Right atrium auricular region (tissue), 2 donors: ENCODE data around the gene TTLL10. TPM values are rescaled to one million over a fixed set of nuclear protein-coding genes. Genes with fewer than 3 reads are reported as not detected.

Experiments
- DNase-seq: peaks from one replicate; pipeline ENCODE4 v3.0.0-alpha.2; 2019; ENCODE audit warnings: low spot score
- H3K27ac ChIP-seq, 2 donors: fragments of 200-600 bp; sonication (generic); 1 replicate in 1 of 2; 2 replicates in 1 of 2; pipeline ENCODE4 v1.5.1; 2016 to 2019
- H3K27me3 ChIP-seq, 2 donors: fragments of 200-600 bp; sonication (generic); one replicate each; pipeline versions ENCODE4 v1.5.1 to v1.6.0; 2017 to 2019
- H3K36me3 ChIP-seq: fragments of 200-600 bp; sonication (generic); one replicate; pipeline ENCODE4 v1.5.1; 2016
- H3K4me1 ChIP-seq, 2 donors: fragments of 200-600 bp; sonication (generic); one replicate each; pipeline versions ENCODE4 v1.5.1 to v1.6.0; 2017 to 2019
- H3K4me3 ChIP-seq, 2 donors: fragments of 200-600 bp; sonication (generic); 1 replicate in 1 of 2; 2 replicates in 1 of 2; pipeline ENCODE4 v1.5.1; 2017 to 2019; ENCODE audit warnings: mild to moderate bottlenecking in 1 of 2, moderate library complexity in 1 of 2
- H3K9me3 ChIP-seq, 2 donors: fragments of 200-600 bp; sonication (generic); one replicate each; pipeline ENCODE4 v1.5.1; 2019
- CTCF ChIP-seq, 2 donors: fragments of 200-600 bp; sonication (generic); IDR thresholded peaks; one replicate each; pipeline ENCODE4 v1.5.1; 2019; ENCODE audit warnings: antibody characterized with exemption in 2 of 2
- total RNA-seq, 2 donors: library from RNA; depleted of rRNA; stranded (reverse); fragments of >200 nt; gene quantifications; one replicate each; pipeline ENCODE4 v1.1.0, GENCODE V29; 2016

TTLL10 gene
- total RNA-seq, 2 donors from 2014 or later, result not detected

DNA sequence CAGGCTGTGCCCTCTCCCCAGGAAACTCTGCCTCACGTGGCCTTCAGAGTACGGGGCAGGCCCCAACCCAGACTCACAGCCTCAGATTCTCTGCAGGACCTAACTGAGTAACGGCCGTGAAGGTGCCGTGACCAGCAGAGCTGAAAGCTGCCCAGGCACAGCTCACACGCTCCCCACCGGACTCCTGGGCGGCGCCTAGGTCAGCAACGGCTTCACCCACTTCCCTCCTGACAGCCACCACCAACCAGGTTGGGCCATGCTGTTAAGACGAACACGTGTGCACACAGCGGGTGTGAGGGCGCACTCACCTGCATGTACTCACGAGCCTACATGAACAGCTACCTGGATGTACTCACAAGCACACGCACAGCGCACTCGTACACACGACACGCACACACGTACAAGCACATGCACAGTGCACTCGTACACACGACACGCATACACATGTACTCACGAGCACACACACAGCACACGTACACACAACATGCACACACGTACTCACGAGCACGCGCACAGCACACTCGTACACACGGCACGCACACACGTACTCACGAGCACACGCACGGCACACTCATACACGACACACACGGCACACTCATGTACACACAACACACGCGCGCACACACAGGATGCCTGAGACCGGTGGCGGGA, 49.0 kb downstream of the TTLL10 start:
- H3K36me3 ChIP-seq, result peaks cover 70% of the 10 kb centered on the region
- H3K4me1 ChIP-seq, result peaks cover 0 to 20% of the 10 kb centered on the region in 2 donors
- no peaks in the 10 kb centered on the region for H3K9me3 ChIP-seq
- no peaks in the 10 kb centered on the region for H3K27me3 ChIP-seq
- no peak overlapping the region for H3K27ac ChIP-seq
- TF ChIP-seq CTCF (IDR thresholded peaks at IDR 0.05), result no peak
- no peak for DNase-seq
- no peak overlapping the region for H3K4me3 ChIP-seq

DNA sequence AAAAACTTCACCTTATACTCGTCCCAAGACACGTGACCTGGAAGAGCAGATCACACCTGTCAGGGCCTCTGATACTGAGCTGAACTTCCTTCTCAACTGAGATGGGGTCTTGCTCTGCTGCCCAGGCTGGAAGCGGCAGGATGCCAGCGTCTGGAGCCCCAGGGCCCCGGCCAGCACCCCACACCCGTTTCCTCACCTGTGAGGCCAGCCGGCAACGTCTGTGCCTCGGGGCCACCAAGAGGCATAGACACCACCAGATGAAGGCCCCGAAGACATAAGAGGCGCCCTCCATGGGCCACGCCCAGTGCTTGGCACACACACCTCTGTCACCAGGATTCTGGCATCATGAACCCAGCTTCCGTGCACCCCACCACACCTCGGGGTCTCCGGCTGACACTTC, 49.6 kb downstream of the TTLL10 start:
- Histone ChIP-seq H3K4me3 (no peak overlapping the region), H3K9me3 (no peaks in the 10 kb centered on the region), H3K27me3 (no peaks in the 10 kb centered on the region), H3K36me3 (peaks cover 71% of the 10 kb centered on the region), H3K27ac (no peak overlapping the region), H3K4me1 (peaks cover 0 to 20% of the 10 kb centered on the region in 2 donors)
- no peak for TF ChIP-seq CTCF (IDR thresholded peaks at IDR 0.05)
- no peak for DNase-seq

DNA sequence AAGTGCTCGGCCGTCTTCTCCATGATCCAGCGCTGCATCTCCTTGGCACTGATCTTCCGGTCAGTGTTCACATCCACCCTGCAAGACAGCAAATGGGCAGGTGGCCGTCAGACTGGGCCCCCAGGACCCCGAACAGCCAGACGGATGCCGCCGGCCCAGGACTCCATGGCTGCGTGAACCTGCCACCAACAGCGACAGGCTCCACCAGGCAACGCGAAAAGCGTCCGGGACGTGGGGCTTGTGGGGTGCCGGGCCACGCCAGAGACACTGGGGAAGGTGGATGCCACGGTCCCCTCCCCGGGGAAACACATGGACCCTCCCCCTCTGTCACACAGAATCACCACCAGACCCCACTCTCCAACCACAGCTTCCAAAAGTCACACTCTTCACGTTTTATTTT, 50.2 kb downstream of the TTLL10 start:
- Histone ChIP-seq H3K36me3 (peaks cover 70% of the 10 kb centered on the region), H3K9me3 (no peaks in the 10 kb centered on the region), H3K4me1 (peaks cover 0 to 26% of the 10 kb centered on the region in 2 donors), H3K4me3 (no peak overlapping the region), H3K27me3 (no peaks in the 10 kb centered on the region), H3K27ac (no peak overlapping the region)
- no peak for TF ChIP-seq CTCF (IDR thresholded peaks at IDR 0.05)
- DNase-seq, result no peak

- H3K27ac ChIP-seq, result no peak overlapping the region
- peaks cover 0 to 40% of the 10 kb centered on the region in 2 donors for H3K4me1 ChIP-seq
- peaks cover 63% of the 10 kb centered on the region for H3K36me3 ChIP-seq
- DNase-seq, result no peak
- no peaks in the 10 kb centered on the region for H3K27me3 ChIP-seq
- no peak overlapping the region for H3K4me3 ChIP-seq
- TF ChIP-seq CTCF (IDR thresholded peaks at IDR 0.05), result no peak
- no peaks in the 10 kb centered on the region for H3K9me3 ChIP-seq
Measured at GRCh38 chr1:1225238-1225845, 51.7 kb downstream of the TTLL10 start.

- Histone ChIP-seq H3K27ac (no peak overlapping the region), H3K9me3 (no peaks in the 10 kb centered on the region), H3K27me3 (no peaks in the 10 kb centered on the region), H3K36me3 (peaks cover 57% of the 10 kb centered on the region), H3K4me1 (peaks cover 0 to 46% of the 10 kb centered on the region in 2 donors), H3K4me3 (no peak overlapping the region)
- DNase-seq, result no peak
- no peak for TF ChIP-seq CTCF (IDR thresholded peaks at IDR 0.05)
Measured at GRCh38 chr1:1225913-1226312, 52.2 kb downstream of the TTLL10 start.
